CD4-positive, alpha-beta T cell treated with Interleukin-15 for 4 hours (primary cell): Measurements from ENCODE around the gene PBX1.

ENCODE experiments used
- DNase-seq: peaks from one replicate; pipeline ENCODE4 v3.0.0-alpha.2; 2020; ENCODE audit warnings: low spot score

Gene PBX1

DNA sequence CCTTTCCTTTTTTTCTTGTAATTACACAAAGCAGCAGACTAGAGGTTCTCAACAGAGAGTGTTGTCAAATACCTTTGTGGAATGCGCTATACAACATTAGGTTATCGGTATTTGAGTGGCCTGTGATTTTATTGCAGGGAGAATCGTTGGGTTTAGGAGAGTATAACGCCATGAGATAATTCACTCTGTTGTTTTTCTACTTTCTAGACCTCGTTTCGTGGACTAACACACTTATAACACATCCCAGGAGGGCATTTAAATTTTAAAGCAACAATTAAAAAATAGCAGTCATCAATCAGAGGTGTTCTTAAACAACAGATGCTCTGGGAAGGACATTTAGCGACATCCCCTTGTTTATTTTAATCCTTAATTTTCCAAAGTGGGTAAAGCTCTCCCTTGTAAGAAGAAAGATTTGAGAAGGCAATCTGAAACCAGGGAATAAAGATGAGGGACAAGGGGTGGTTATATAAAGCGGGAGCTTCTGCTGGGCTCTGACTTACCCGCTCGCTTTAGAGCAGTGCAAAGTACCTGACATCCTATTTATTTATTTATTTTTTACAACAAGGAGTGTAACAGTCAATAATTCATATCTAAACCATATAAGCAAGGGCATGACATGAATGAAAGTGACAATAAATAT is 4.9 kb downstream of the PBX1 start:
- DNase-seq = no peak

DNA sequence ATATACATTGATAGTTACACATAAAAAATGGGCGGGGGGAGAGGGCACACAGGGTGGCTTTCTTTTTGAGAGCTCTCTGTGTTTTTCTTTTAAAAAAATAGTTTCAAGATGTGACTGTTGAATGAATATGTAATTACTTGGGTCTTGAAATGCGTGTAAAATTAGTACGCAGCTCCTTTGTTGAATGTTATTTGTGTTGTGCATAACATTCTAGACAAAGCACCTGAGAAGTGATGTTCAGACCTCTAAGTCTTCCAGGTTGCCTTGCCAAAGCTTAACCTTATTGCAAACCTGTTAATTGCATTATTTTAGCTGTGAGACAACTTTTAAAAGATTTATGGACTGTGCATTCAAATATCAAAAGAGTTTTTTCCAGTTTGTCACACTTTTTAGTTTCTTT is 5.4 kb downstream of the PBX1 start:
- no peak for DNase-seq

DNA sequence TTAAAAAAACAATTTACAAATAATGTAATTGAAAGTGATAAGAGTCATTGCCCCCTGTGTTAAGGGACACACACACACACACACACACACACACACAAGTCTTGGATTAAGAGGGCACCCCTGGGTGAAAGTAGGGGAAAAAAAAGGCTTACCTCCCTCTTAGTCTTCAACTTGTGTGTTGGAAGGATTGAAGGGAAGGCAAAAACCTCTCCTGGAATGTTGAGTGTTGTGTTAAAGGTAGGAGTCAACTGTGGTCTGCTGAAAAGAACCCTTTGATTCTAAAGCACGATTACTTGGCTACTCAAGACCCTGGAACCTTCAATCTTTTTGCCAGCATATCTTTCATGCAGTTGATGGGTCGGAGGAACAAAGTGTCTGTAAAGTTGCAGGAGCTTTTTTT is 6.4 kb downstream of the PBX1 start:
- DNase-seq = no peak

DNA sequence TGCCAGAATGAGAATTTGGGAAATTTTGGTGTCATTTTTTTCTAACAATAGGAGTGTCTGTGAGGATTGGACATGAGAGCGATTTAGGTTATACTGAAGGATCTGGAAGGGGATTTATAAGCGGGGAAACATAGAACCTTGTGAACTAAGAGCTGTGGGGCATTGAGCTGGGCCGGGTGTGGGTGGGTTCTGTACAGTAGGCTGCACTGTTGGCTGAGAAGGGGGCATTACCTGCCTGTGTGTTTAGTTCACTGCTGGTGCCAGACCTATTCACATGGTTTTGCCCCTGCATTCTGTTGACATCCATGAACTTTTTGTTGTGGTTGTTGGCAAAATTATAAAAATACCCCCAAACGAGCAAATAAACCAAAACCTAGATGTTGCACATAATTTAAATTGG is 8.8 kb downstream of the PBX1 start:
- DNase-seq = no peak

DNA sequence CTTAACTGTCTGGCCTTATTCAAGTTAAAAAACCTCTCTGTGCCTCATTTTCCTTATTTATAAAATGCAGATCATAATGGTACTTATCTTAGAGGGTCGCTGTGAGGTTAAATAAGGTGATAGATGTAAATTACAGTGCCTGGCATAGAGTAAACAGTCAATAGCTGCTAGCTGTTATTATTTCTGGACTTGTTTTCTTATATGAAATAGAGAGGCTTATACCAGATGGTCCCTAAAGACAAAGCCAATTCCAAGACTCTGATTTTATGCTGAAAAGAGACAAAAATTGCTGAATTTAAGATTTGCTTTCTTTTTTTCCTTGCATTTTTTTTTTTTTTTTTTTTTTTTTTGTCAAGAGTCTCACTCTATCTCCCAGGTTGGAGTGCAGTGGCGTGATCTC is 10.3 kb downstream of the PBX1 start:
- DNase-seq = no peak

DNA sequence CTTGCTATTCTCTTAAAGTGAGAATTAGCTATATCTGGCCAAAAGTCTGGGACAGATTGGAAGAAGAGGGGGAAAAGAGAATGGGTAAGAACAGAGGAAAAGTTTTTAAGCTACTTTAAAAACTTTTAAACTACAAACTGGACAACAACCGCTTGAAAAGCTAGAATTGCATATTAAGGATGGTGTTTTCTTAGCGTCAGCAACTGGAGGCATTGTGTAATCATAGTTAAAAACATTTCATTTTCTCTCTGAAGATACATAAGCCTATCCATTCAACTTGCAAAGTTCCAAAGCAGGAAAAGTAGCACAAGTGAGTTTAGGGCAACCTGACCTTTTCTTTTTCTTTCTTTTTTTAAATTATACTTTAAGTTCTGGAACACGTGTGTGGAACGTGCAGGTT is 10.9 kb downstream of the PBX1 start:
- DNase-seq = no peak

DNA sequence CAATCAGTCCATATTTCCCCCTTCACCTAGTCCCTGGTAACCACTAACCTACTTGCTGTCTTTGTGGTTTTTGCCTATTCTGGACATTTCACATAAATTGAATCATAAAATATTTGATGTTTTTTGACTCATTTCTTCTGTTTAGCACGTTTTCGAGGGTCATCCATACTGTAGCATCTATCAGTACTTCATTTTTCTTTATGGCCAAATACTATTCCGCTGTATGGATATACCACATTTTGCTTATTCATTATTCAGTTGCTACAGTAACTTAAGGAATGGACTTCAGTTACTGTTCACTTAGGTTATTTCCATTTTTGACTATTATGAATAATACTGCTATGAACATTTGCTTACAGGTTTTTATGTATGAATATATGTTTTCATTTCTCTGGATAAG is 12.3 kb downstream of the PBX1 start:
- DNase-seq = no peak

DNA sequence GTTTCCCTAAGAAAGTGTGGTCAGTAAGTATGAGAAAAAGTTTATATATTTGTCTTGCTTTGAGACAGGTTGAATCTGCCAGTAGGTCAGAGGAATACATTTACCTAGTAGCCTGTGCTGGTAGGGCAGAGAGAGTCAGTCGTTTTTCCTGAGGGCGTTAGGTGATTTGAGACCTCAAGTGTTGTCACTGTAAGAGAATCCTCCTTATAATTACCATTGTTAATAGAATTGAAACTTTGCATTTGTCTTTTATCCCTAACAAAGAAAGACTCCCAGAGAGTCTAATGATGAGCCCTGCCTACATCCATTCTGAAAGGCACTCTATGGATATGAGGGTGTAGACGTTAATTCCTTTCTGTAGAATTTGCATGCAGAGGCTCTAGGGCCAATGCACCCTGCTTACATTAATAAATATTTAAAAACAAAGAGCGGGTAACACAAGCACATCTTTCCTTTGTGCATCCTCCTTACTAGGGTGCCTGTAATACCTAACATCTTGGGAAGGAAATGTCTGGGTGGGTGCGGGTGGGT is 16.4 kb downstream of the PBX1 start:
- no peak for DNase-seq

DNA sequence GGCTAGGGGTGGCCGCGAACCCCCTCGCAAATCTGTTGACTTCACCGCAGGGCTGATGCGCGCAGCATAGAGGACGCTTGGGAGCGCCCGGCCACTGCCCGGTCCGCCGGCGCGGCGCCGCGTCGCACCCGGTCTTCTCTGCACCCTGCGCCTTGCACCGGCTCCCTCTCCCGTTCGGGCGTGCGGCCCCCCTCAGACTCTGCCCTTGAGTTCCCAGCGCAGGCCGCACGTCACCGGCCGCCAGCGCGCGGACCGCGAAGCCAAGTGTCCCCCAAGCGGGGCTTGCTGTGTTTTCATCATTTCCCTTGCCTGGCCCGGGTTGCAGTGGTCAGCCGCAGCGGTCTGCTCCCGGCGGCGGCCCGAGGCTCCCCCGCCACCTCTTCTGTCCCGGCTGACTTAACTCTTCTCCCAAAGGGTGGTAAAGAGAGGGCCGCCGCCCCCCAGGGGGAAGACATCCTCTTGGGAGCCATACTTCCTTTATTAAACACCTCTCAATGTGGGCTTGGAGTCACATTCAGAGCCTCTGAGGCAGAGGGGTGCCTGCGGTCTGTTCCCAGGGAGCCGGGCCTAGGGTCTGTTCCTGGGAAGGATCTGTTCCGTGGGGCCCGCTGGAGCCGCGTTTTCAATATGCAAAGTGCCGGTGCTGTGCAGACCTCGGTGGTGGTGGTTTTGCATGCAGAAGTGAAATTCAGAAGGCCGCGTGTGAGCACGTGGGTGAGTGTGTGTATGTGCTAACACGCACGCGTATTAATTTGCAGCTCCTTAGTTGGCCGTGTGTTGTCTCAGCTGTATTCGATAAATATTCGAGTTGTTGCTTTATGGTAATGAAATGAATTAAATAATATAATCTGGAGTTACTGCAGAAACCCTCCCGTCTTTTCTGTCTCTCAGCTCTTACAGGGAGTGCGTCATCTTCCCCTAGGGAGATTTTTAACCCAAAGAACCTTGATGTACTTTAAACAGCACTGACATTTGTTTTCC is 17.6 kb downstream of the PBX1 start:
- DNase-seq = no peak

DNA sequence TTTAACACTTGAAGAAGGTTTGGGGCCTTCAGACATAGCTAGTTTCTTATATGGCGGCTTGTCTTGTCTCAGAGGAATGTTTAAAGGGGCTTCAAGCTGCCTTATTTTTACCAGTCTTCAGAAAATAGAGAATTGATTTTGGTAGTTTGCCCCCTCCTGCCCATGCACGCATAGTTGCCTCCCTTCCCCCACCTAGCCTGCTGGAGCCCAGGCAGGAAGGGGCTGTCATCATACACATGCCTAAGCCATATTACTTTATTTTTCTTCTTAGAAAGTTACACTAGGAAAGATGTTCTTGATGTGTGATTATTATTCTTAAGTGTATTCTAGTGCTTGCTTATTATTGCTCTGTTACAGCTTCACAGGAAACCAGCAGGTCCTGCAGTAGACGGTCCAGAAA is 18.3 kb downstream of the PBX1 start:
- DNase-seq = no peak

DNA sequence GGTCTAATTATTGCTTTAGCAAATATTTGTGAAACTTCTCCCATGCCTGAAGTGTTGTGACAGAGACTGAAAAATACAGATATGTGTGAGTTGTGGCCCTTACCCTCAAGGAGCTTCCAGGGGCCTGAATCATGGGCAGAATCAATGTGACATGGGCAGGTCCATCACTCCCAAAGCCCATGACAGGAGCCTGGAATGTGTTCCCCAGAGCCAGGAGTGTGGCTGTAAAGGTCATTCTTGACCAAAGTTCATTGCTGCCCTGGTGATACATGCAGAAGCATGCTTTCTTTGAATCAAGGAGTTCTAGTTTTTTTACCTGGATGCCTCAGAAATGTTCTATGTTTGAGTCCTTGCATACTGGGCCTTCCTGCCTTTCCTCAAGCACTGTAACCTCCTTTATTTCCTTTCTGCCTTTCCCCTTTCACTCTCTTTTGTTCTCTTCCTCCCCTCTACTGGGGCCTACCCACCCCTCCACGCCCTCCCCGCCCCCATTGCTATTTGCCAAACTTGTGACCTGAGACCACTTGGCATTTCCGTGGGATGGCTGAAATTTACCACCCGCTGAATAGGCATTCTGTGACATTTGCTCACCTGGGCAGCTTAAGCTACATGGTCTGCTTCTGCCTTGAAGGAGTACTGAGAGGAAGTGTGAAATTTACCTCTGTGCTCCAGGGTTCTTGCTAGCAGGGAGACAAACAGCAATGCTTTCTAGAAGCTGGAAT is 19.7 kb downstream of the PBX1 start:
- DNase-seq = no peak

DNA sequence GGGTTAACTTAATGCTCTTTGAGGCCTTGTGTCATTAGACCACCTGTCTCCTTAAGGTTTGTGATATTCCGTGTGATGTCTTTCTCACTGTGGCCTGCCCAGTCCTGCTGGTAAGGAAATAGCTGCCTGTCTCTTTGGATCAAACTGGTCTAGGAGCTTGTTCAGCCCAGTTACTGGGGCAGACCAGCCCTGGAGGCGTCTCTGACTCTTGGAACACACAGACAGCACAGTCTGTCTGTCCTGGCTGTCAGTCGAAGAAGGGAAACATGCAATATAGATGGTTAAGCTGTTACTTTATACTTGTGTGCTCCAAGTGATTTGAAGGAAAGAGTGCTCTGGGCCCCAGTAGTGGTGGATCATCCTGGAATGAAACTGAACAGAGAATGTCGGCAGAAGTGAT is 20.4 kb downstream of the PBX1 start:
- no peak for DNase-seq

DNA sequence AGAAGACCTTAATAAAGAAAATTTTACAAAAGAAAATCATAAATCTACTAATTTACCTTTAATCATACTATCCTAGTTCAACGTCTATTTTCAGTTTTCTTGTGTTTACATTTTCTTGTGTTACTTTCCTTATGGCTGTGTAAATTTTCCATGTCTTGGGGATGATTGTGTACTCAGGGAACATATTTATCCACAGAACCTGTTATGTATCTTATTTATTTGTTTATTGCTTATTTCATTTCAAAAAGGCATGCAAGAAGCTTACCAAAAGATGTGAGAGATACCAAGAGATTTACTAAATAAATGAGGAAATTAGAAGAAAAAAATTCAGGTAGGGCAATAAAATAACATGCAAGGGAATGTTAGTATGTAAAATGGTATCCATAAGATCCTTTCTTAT is 22.8 kb downstream of the PBX1 start:
- no peak for DNase-seq

DNA sequence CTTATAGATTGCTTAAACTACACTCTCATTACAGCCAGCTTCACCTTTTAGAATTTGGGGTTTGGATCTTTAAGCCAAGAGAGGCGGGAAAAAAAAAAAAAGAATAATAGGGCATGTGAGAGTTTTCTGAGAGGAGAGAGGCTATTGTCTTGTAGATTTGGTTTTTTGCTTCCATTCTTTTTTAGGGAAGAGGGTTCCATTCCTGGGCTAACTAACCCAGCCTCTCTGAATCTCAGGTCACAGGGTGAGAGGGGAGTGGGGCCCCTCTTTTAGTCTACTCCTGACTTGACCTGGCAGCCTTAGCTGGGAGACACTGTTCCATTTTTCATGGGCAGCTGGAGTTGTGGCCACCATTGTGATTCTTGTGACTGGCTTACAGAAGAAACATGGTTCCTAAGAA is 24.2 kb downstream of the PBX1 start:
- DNase-seq = no peak

DNA sequence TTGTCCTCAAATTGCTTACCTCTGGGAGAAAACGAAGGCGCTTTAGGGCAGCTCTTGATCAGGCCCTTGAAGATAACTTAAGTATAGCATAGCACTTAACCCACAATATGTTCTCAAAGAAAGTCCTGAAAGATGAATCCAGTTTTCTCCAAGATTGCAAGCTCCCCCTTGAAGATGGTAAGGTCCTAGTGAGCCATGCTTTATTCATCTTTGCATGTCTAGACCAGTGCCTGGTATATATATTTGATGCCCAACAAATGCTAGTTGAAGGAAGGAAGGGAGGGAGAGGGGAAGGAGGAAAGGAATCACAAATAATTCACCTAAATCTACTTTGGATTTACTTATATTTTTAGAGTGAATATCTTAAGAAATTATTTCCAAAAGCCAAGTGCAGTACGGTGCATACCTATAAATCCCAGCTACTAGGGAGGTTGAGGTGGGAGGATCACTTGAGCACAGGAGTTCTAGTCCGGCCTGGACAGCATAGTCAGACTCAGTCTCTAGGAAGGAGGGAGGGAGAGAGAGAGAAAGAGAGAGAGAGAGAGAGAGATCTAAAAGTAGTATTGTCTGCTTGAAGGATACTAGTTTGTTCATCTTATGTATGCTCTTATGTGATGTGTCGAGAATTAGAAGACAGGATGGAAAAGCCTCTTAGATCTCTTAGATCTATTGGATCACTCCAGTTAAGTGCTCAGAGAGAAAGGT is 25.0 kb downstream of the PBX1 start:
- DNase-seq = no peak

DNA sequence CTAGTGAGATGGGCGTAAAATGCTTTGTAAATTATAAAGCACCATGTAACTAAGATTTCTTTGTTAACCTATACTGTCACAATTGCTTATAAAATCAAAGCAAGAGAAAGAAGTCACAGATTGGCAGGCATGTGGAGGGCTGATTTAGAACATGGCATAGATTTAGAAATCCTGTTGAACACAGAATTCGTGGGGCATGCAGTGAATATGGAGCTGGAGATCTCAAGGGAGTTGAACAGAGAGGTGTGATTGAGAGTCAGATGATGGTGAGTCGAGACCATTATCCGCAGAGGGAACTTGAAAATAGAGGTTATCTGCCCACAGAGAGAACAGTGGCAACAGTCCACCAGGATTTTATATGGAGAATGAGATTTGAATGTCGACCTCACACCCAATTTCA is 27.6 kb downstream of the PBX1 start:
- DNase-seq = no peak

DNA sequence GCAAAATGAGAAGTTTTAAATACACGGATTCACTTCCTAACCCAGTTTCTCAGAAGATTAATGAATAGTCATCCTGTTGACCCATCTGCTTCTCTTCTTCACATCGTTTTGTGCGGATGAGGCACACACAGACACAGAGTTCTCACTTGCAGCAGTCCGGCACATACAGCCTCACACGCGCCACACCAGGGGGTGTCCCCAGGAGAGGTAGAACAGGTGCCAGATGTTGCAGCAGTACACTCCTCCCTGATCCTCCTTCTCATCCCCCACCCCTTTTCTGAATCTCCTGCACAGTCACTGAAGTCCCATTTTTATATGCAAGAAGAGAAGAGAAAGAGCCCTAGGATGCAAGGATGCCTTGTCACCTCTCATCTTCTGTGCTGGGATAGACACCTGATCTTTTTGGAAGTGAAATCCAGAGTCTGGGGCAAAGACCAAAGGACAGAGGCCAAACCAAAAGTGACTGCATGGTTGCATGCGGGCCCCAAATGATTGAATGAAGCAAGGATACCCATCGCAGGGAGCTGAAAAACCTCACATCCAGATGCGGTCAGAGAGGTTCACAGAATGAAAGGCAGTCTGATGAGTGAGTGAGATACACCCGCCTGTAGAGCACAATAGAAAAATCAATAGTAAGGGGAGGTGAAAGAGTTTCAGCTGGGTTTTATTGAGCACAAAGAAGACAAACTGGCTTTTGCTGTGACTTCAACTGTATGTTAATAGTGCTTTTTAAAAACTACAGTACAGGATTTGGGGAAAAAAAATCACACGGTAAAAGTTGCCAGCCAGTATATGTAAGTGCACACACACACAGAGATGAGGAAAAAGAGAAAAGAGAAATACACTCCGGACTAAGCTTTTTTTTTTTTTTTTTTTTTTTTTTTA is 28.9 kb downstream of the PBX1 start:
- DNase-seq = no peak

DNA sequence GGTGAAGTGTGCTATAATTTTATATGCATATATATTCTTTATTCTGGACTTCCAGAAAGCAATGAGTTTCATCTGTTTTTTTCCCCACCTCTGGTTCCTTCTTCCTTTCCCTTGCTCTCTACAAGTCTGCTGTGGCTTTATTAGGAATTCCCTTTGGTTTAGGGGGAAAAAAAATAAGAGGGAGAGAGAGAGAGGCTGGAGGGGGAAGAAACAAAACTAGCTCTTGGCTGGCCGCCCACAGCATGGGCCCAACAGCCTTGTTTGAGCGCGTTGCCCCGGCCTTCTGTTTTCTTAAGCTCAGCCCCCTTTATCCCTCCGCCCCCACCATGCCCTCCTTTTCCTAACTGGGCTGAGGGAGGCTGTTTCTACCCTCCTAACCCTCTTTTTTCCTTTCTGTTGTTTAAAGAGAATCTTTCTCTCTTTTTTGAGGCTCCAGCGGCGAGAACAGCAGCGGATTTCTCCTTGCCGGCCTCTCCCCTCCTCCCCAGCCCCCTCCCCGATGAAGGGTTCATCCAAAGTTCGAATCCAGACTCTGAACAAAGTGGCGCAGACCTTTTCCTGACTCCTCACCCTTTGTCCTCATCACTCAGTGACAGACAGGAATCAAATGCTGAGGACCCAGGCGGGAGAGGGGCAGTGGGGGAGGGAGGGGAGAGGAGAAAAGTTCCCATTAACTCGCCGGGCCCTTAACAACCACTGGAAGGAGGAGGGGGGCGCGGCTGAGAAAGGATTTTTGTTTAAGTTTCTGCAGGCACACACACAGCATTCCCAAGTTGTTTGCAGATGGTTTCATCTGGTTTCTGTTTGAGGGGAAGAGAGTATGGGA is 29.7 kb downstream of the PBX1 start:
- DNase-seq = no peak

DNA sequence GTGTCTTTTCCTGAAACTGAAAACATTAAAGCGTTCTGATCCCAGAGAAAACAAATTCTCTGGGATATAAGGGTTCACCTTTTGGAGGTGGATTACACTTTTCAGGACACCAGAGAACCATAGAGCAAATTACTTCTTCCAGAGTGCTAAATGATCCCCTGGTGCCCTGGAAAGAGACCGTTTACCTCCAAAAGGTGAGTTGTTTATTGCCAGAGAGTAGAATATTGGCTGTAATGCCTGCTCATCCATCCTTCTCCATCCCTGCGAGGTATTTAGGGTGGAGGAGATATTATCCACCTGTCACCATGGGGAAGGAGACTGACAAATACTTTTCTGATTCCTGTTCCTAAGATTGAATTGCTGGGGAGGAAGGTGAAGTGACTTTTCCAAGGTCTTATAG is 30.4 kb downstream of the PBX1 start:
- DNase-seq = no peak

DNA sequence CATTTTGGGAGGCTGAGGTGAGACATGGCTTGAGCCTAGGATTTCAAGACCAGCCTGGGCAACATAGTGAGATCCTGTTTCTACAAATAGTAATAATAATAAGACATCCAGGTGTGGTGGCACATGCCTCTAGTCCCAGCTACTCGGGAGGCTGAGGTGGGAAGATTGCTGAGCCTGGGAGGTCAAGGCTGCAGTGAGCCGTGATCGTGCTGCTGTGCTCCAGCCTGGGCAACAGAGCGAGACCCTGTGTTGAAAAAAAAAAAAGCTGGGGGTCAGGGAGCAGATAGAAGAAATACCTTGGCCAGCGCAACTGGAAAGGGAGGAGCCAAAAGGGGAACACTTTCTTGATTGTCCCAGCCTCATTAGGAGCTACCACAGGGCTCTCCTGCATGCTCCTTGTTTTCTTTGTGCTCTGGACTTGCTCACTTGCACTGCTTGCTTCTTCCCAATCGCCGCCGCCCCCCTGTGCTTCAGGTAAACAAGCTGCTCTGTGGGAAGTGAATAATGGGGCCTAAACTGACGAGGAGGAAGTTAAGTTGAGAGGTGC is 31.1 kb downstream of the PBX1 start:
- no peak for DNase-seq
